ENCODE data around the gene CDC42. TPM values are rescaled to one million over a fixed set of nuclear protein-coding genes. Genes with fewer than 3 reads are reported as not detected.
A peak's percentile ranks its signal among the peaks of the same experiment; 100 is the strongest.
"Not testable (repeated sequence)": the region's sequence is repeated elsewhere in the genome, so short reads cannot be mapped to it uniquely, and the experiment has no call there.

CDC42 gene
- total RNA-seq (2014; rRNA removed; shearing (Covaris generic)): 384 and 429 TPM in 2 replicates

GRCh38 chr1:22052115-22053016 lies at the start of gene CDC42:
TSS of gene CDC42 (plus strand) at chr1:22052709. CDS start at chr1:22078479, 25,770 bp downstream.
- peak; percentile 95 for DNase-seq (ENCODE audit: low spot score)

DNA sequence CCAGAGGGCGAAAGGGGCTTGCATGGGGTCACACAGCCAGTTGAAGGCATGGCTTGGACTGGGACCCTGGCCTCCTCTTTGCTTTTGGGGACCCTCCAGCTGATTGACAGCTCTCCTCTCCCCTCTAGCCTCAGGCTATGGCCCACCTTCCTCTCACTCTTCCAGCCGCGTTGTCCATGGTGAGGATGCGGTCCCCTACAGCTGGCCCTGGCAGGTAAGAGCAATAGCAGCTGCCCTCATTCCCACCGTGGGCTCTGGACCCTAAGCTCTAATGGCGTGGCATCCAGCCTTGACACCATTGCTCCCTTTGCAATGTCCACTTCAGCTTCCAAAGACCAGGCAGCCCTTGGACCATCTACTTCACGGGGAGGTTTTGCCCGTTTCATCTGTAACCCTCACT lies 49.6 kb upstream of the CDC42 start:
- DNase-seq (ENCODE audit: low spot score): not testable (repeated sequence)

DNA sequence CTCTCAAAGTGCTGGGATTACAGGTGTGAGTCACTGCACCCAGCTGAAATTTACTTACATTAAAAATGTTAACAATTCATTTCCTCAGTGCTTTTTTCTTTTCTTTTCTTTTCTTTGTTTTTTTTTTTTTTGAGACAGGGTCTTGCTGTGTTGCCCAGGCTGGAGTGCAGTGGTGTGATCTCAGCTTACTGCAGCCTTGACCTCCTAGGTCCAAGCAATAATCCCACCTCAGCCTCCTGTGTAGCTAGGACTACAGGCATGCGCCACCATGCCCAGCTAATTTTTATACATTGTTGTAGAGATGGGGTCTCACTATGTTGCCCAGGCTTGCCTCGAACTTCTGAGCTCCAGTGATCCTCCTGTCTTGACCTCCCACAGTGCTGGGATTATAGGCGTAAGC lies 48.5 kb upstream of the CDC42 start:
- DNase-seq (ENCODE audit: low spot score): not testable (repeated sequence)

DNA sequence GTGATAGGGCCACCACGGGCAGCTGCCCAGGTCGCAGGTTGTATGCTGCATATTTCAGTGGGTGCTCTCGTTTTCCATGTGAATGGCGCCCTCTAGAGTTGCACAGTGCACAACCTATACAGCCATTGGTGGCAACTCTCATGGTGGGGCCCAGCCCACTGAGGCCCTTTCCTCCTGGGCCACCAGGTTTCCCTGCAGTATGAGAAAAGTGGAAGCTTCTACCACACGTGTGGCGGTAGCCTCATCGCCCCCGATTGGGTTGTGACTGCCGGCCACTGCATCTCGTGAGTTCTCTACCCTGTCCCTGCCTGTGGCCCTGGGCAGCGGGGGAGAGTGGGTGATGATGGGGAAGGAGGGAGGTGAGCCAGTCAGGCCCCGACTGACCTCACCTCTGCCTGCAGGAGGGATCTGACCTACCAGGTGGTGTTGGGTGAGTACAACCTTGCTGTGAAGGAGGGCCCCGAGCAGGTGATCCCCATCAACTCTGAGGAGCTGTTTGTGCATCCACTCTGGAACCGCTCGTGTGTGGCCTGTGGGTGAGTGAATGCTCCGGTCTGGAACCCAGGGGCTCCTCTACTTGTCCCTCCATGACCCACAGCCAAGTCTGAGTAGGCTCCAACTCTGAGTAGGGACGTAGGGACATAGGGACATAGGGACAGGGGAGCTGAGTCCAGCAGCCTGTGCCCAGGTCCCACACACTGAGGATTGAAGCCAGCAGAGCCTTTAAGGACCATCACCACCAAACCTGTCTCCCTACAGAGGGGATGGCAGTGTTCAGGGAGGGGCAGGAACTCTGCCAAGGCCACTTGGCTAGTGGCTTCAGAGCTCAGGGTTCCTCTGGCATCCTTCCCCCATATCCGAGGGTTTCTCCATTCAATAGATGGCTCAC lies 47.0 kb upstream of the CDC42 start:
- DNase-seq (ENCODE audit: low spot score): not testable (repeated sequence)

GRCh38 chr1:22006736-22007135 lies 45.8 kb upstream of the CDC42 start:
- not testable (repeated sequence) for DNase-seq (ENCODE audit: low spot score)

DNA sequence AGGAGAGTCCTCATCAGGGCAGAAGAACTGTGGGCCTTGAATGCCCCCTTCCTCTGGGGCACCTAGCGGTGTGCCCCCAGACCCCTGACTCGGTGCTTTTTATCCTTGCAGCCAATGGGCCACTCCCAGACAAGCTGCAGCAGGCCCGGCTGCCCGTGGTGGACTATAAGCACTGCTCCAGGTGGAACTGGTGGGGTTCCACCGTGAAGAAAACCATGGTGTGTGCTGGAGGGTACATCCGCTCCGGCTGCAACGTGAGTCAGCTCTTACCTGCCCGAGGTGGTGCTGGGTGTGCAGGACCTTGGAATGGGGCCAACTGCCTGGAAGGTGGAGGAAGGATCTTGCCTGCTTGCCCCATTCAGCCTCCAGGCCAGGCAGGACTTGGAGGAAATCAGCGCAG lies 45.2 kb upstream of the CDC42 start:
- DNase-seq (ENCODE audit: low spot score): not testable (repeated sequence)

DNA sequence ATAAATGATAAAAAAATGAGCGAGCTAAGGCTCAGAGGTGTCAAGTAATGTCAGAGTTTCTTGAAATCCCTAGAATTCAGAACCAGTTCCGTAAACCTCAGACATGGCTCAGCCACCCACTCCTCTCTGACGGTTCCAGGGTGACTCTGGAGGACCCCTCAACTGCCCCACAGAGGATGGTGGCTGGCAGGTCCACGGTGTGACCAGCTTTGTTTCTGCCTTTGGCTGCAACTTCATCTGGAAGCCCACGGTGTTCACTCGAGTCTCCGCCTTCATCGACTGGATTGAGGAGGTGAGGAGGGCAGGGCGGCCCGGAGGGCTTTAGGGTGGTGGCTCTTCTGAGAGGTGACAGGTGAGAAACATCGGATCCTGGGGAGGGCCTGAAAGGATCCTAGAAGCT lies 42.9 kb upstream of the CDC42 start:
- not testable (repeated sequence) for DNase-seq (ENCODE audit: low spot score)

DNA sequence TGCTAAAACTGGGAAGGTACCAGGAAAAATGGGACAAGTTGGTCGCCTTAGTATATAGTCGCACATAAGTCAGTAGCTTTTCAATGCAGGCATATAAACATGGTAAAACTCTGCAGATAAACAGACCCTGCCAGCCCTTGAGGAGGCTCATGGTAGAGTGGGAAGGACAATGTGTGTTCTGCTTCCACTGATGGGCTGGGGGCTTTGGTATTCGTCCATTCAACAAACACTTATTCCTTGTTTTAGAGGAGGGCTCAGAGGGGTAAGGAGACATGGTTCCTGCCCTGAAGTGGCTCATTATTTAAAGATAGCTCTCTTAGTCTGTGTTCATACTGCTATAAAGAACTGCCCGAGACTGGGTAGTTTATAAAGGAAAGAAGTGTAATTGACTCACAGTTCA lies 39.8 kb upstream of the CDC42 start:
- DNase-seq (ENCODE audit: low spot score): not testable (repeated sequence)

GRCh38 chr1:22014575-22015206 lies 37.8 kb upstream of the CDC42 start:
- DNase-seq (ENCODE audit: low spot score): not testable (repeated sequence)

DNA sequence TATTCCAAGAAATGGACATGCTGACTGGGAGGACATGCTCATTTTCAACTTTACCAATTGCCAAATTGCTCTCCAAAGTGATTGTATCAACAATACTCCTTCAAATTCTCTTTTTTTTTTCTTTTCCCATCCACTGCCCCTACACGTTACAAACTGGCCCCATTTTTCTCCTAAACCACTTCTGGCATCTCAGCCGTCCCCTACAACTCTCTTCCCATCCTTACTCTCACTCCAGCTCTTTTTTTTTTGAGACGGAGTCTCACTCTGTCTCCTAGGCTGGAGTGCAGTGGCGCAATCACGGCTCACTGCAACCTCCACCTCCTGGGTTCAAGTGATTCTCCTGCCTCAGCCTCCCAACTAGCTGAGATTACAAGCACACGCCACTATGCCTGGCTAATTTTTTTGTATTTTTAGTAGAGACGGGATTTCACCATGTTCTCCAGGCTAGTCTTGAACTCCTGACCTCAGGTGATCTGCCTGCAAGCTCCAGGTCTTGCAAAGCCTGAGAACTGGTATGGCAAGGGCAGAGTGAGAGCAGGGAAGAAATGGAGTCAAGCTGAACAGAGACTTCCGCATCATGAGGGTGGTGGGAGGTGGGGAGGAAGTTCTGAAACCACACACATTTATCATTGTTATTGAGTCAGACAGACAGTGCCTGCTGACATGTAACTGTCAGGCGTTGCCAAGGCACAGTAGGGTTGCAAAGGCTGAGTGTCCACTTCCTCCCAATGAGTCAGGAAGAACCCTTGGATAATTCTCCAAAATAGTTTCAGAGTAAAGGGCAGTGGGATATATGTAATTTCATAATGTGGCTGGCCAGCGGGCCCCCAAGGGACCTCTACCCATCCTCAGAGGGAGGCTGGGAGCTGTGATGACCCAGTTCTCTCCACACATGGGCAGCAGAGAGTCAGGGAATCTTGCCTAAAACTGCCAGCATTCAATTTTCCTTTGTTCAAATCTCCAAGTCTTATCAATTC lies 33.6 kb upstream of the CDC42 start:
- no peak for DNase-seq (ENCODE audit: low spot score)

GRCh38 chr1:22021061-22021460 lies 31.4 kb upstream of the CDC42 start:
- DNase-seq (ENCODE audit: low spot score): no peak

- DNase-seq (ENCODE audit: low spot score): no peak
Measured at GRCh38 chr1:22024485-22025367, 27.8 kb upstream of the CDC42 start.

DNA sequence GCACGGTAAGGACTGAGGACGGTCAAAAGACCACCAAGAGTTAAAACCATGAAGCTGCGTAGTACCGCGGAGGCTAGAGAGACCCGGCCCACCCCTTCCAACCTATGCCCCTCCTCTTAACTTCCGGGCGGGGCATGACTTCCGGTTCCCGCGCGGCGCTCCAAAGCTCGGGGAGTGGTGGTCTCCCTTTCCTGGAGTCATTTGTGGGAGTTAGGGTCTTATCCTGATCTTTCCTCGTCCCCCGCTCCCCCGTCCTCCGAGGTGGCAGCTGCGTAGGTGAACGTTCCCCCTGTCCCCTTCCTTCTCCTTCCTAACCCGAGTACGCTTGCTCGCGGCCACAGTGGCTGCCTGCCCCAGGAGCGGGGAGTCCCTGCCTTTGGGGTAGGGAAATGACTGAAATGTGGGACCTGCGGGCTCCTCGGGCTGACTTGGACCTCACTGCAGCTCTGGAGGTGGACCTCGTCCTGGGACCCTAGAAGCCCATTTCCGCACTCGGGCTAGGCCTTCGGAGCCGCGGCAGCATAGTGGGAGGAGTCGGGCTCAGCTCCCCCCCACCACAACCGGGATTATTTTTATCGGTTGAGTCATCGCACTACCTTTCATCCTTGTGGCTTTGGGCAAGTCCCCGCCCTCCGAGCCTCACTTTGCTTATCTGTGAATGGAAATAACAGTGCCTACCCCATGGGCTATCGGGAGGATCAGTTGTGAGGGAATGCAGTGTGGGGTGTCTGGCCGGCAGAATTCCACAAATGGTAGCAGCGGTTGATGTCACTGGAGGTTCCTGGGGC lies 26.9 kb upstream of the CDC42 start:
- DNase-seq (ENCODE audit: low spot score): peak; percentile 86

- no peak for DNase-seq (ENCODE audit: low spot score)
Measured at GRCh38 chr1:22026924-22027289, 25.6 kb upstream of the CDC42 start.

DNA sequence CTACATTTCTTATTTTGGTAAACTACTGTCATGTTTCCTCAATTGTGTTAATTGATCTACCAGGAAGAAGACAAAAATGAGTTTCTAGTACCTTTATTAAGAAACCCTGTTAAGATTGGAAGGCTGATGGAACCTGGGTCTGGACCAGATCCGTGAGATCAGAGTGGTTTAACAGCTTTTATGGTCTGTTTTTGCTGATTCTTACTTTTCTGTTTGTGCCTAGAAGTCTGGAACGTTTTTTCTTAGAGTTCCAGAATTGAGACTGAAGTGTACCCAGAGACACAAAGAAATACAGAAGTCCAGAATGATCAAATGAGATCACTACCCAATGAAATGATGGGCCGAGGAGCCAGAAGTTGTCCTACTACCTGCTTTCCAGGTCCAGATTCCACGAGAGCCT lies 22.5 kb upstream of the CDC42 start:
- no peak for DNase-seq (ENCODE audit: low spot score)

DNA sequence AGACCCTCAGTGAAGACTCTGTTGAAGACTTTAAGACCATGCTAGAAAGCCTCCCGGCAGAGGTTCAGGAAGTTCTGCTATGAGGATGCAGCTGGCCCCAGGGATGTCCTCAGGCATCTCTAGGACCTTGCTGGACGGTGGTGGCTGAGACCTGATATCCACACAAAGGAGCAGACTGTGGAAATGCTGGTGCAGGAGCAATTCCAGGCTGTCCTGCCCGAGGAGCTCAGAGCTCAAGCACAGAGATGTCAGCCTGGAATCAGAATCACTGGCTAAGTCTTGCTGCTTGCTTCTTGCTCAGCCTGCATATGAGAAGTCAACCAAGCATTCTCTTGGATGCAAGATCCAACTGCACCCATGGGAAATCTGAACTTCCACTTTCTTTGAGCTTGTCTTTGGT lies 22.0 kb upstream of the CDC42 start:
- no peak for DNase-seq (ENCODE audit: low spot score)

GRCh38 chr1:22031214-22031962 lies 21.1 kb upstream of the CDC42 start:
- DNase-seq (ENCODE audit: low spot score): no peak

GRCh38 chr1:22034834-22035233 lies 17.7 kb upstream of the CDC42 start:
- DNase-seq (ENCODE audit: low spot score): not testable (repeated sequence)

Data from H4 (cell line).